IMR-90 (cell line): ENCODE results near the gene AFMID. TPM values are rescaled to one million over a fixed set of nuclear protein-coding genes. Genes with fewer than 3 reads are reported as not detected.

Experiments
- ATAC-seq: fragments of 200-7000 bp; cut with Tn5 transposase; 2 replicates; pipeline ENCODE4 v1.9.1; 2020; ENCODE audit warnings: low read depth, mild to moderate bottlenecking, moderate library complexity
- BruUV-seq: library from RNA; stranded (reverse); fragments of 400-500 nt; replicated peaks from 2 replicates; lab custom pipeline; 2021; lab: Mats Ljungman, UMichigan
- CTCF ChIA-PET: fragments of 300-600 bp; formaldehyde crosslinking; extraction: SDS; loops from one replicate; lab custom pipeline; 2021; ENCODE audit warnings: antibody characterized with exemption; lab: Yijun Ruan, JAX
- POLR2A ChIA-PET: fragments of 300-600 bp; sonication (Branson Sonifier 250); formaldehyde crosslinking; loops from one replicate; lab custom pipeline; 2022; ENCODE audit warnings: antibody characterized with exemption; ENCODE audit not compliant: unreplicated experiment; lab: Charles Lee
- DNase-seq: peaks from one replicate; pipeline ENCODE4 v3.0.0; 2013
- H2AFZ ChIP-seq: replicated peaks from 2 replicates; pipeline ENCODE3; 2013; ENCODE audit warnings: low read length, mild to moderate bottlenecking; ENCODE audit not compliant: poor library complexity
- H2AK5ac ChIP-seq: 2 replicates; pipeline ENCODE4 v1.6.1; 2013; ENCODE audit warnings: low read depth, low read length, inconsistent platforms
- H2AK9ac ChIP-seq: replicated peaks from 2 replicates; pipeline ENCODE3; 2013; ENCODE audit warnings: mild to moderate bottlenecking, low read depth, low read length, moderate library complexity; ENCODE audit not compliant: poor library complexity
- H2BK120ac ChIP-seq: 2 replicates; pipeline ENCODE4 v1.6.1; 2013; ENCODE audit warnings: low read depth, low read length, inconsistent platforms
- H2BK15ac ChIP-seq: 3 replicates; pipeline ENCODE4 v1.6.1; 2013; ENCODE audit warnings: low read depth, low read length, inconsistent platforms
- H2BK20ac ChIP-seq: 2 replicates; pipeline ENCODE4 v1.6.1; 2013; ENCODE audit warnings: low read depth, mild to moderate bottlenecking, inconsistent platforms, low read length, moderate library complexity
- H2BK5ac ChIP-seq: 2 replicates; pipeline ENCODE4 v1.6.1; 2013; ENCODE audit warnings: mild to moderate bottlenecking, low read depth, low read length, inconsistent platforms; ENCODE audit not compliant: poor library complexity, severe bottlenecking
- H3K14ac ChIP-seq: replicated peaks from 2 replicates; pipeline ENCODE4 v1.6.1; 2013; ENCODE audit warnings: low read depth, low read length, inconsistent platforms
- H3K18ac ChIP-seq: 2 replicates; pipeline ENCODE4 v1.6.1; 2013; ENCODE audit warnings: low read depth, low read length, control low read depth
- H3K23ac ChIP-seq: 2 replicates; pipeline ENCODE4 v1.6.1; 2013; ENCODE audit warnings: low read depth, low read length, inconsistent platforms
- H3K27ac ChIP-seq: 2 replicates; pipeline ENCODE4 v1.5.1; 2013; ENCODE audit warnings: mild to moderate bottlenecking, control low read depth, low read length; ENCODE audit not compliant: insufficient read depth
- H3K27me3 ChIP-seq: 2 replicates; pipeline ENCODE4 v1.6.1; 2013; ENCODE audit warnings: low read length; ENCODE audit not compliant: control insufficient read depth, insufficient read depth
- H3K36me3 ChIP-seq: 2 replicates; pipeline ENCODE4 v1.6.1; 2013; ENCODE audit warnings: low read length, mixed read lengths; ENCODE audit not compliant: control insufficient read depth, insufficient read depth
- H3K4ac ChIP-seq: 2 replicates; pipeline ENCODE4 v1.6.1; 2013; ENCODE audit warnings: low read depth, low read length, inconsistent platforms
- H3K4me1 ChIP-seq: 2 replicates; pipeline ENCODE4 v1.6.1; 2013; ENCODE audit warnings: low read length, mixed read lengths; ENCODE audit not compliant: control insufficient read depth, insufficient read depth
- H3K4me2 ChIP-seq: 2 replicates; pipeline ENCODE4 v1.6.1; 2013; ENCODE audit warnings: low read depth, mild to moderate bottlenecking, control low read depth, low read length, moderate library complexity
- H3K4me3 ChIP-seq: 2 replicates; pipeline ENCODE4 v1.5.1; 2013; ENCODE audit warnings: low read depth, mild to moderate bottlenecking, control low read depth, low read length, moderate library complexity; ENCODE audit not compliant: insufficient read depth
- H3K56ac ChIP-seq: 2 replicates; pipeline ENCODE4 v1.6.1; 2013; ENCODE audit warnings: low read length, inconsistent platforms; ENCODE audit not compliant: insufficient read depth; ENCODE audit errors: extremely low read depth
- H3K79me1 ChIP-seq, 2 experiments: 2 replicates each; pipeline ENCODE4 v1.6.1; 2013; ENCODE audit warnings: low read length in 2 of 2, inconsistent platforms in 1 of 2, low read depth in 1 of 2
- H3K9ac ChIP-seq: 2 replicates; pipeline ENCODE4 v1.6.1; 2013; ENCODE audit warnings: low read depth, low read length, control low read depth
- H3K9me1 ChIP-seq: 2 replicates; pipeline ENCODE4 v1.6.1; 2013; ENCODE audit warnings: low read length, inconsistent platforms; ENCODE audit not compliant: insufficient read depth
- H3K9me3 ChIP-seq: 2 replicates; pipeline ENCODE4 v1.6.1; 2013; ENCODE audit warnings: low read length; ENCODE audit not compliant: control insufficient read depth, insufficient read depth
- H4K20me1 ChIP-seq: 2 replicates; pipeline ENCODE4 v1.6.1; 2013; ENCODE audit warnings: low read length, inconsistent platforms; ENCODE audit not compliant: insufficient read depth
- H4K5ac ChIP-seq: 2 replicates; pipeline ENCODE4 v1.6.1; 2013; ENCODE audit warnings: mild to moderate bottlenecking, low read depth, low read length, control low read depth
- H4K8ac ChIP-seq, 2 experiments: 2 replicates each; pipeline ENCODE4 v1.6.1; 2013; ENCODE audit warnings: low read depth in 2 of 2, low read length in 2 of 2, control low read depth in 1 of 2, inconsistent platforms in 1 of 2
- H4K91ac ChIP-seq: 2 replicates; pipeline ENCODE4 v1.6.1; 2013; ENCODE audit warnings: low read depth, low read length, inconsistent platforms; ENCODE audit not compliant: insufficient read depth
- BHLHE40 ChIP-seq: fragments of 150-350 bp; IDR thresholded peaks from 2 replicates; pipeline ENCODE4 v1.6.1; 2016; ENCODE audit warnings: mild to moderate bottlenecking, low read depth, low read length
- CEBPB ChIP-seq: IDR thresholded peaks from 2 replicates; pipeline ENCODE4 v1.6.1; 2012; ENCODE audit warnings: low read depth, low read length, improper control_type of control experiment
- CHD1 ChIP-seq: IDR thresholded peaks from 2 replicates; pipeline ENCODE4 v1.6.1; 2012; ENCODE audit warnings: low read depth, low read length, improper control_type of control experiment
- FOS ChIP-seq: fragments of 150-350 bp; IDR thresholded peaks from 2 replicates; pipeline ENCODE4 v1.6.1; 2016; ENCODE audit warnings: low read depth, low read length
- MAFK ChIP-seq: IDR thresholded peaks from 2 replicates; pipeline ENCODE4 v1.6.1; 2012; ENCODE audit warnings: low read depth, low read length, improper control_type of control experiment
- MAZ ChIP-seq: IDR thresholded peaks from 2 replicates; pipeline ENCODE4 v1.6.1; 2012; ENCODE audit warnings: low read depth, mild to moderate bottlenecking, low read length, improper control_type of control experiment, moderate library complexity, borderline replicate concordance
- MXI1 ChIP-seq: IDR thresholded peaks from 2 replicates; pipeline ENCODE4 v1.6.1; 2012; ENCODE audit warnings: low read depth, mild to moderate bottlenecking, low read length, moderate library complexity, borderline replicate concordance
- NFE2L2 ChIP-seq: fragments of 150-350 bp; IDR thresholded peaks from 2 replicates; pipeline ENCODE4 v1.6.1; 2016; ENCODE audit warnings: low read depth, mild to moderate bottlenecking, low read length
- POLR2A ChIP-seq: IDR thresholded peaks from 2 replicates; pipeline ENCODE4 v1.6.1; 2012; ENCODE audit warnings: mild to moderate bottlenecking, low read depth, low read length
- RAD21 ChIP-seq: IDR thresholded peaks from 2 replicates; pipeline ENCODE4 v1.6.1; 2012; ENCODE audit warnings: low read length, improper control_type of control experiment
- RCOR1 ChIP-seq: IDR thresholded peaks from 2 replicates; pipeline ENCODE4 v1.6.1; 2012; ENCODE audit warnings: mild to moderate bottlenecking, low read length, improper control_type of control experiment; ENCODE audit not compliant: insufficient replicate concordance
- RFX5 ChIP-seq: IDR thresholded peaks from 2 replicates; pipeline ENCODE4 v1.8.0; 2012; ENCODE audit warnings: low read depth, mild to moderate bottlenecking, low read length, moderate library complexity
- SMC3 ChIP-seq: fragments of 150-350 bp; IDR thresholded peaks from 2 replicates; pipeline ENCODE4 v1.6.1; 2016; ENCODE audit warnings: low read depth, mild to moderate bottlenecking, antibody characterized with exemption, low read length, moderate library complexity
- USF2 ChIP-seq: fragments of 150-350 bp; IDR thresholded peaks from 2 replicates; pipeline ENCODE4 v1.6.1; 2017; ENCODE audit warnings: mild to moderate bottlenecking, antibody characterized with exemption, low read length, low read depth
- WGBS, 2 experiments: methylation state at CpG; one replicate each; pipeline versions ENCODE4 v1.1.5 to v1.1.7; 2013; ENCODE audit warnings: missing lambda C conversion rate in 2 of 2; ENCODE audit not compliant: insufficient read length in 1 of 2; ENCODE audit errors: extremely low coverage in 2 of 2; 5-methylcytosine and 5-hydroxymethylcytosine counted together
- dilution Hi-C: fragments of 300-500 bp; cut with HindIII; formaldehyde crosslinking; loops from one replicate; pipeline ENCODE4 v1.14.3; 2018; ENCODE audit warnings: low sequenced_read_pairs; ENCODE audit not compliant: unreplicated experiment
- in situ Hi-C: fragments of 300-500 bp; cut with MboI; formaldehyde crosslinking; loops from 3 replicates; pipeline ENCODE4 v1.14.3; 2019; ENCODE audit warnings: low sequenced_read_pairs, inconsistent platforms, mixed read lengths
- intact Hi-C: fragments of 100-400 bp; cut with micrococcal nuclease; formaldehyde crosslinking; loops from 2 replicates; pipeline ENCODE4 v1.10.0; 2022
- polyA plus RNA-seq, 3 experiments: library from polyadenylated mRNA; depleted of rRNA; stranded (reverse); fragments of >200 nt; gene quantifications; 2 replicates each; pipeline ENCODE4 v1.2.3, GENCODE V29; 2012; ENCODE audit warnings: low replicate concordance in 1 of 3
- total RNA-seq: library from RNA; depleted of rRNA; stranded (reverse); fragments of >200 nt; gene quantifications from 2 replicates; pipeline ENCODE4 v1.2.3, GENCODE V29; 2012
- TF ChIP-seq, protein P1 (sequence below): conservative IDR thresholded peaks from 2 replicates; pipeline ENCODE4 v1.5.1; 2012; ENCODE audit warnings: mild to moderate bottlenecking, low read depth, low read length, improper control_type of control experiment
- TF ChIP-seq, protein P2 (sequence below): fragments of 150-350 bp; IDR thresholded peaks from 2 replicates; pipeline ENCODE4 v1.6.1; 2016; ENCODE audit warnings: low read depth, mild to moderate bottlenecking, low read length, moderate library complexity, borderline replicate concordance

The AFMID gene
- total and polyA plus RNA-seq, 2 of the 4 experiments (the other 2 are of a cell fraction): 41.0 to 65.1 TPM

DNA sequence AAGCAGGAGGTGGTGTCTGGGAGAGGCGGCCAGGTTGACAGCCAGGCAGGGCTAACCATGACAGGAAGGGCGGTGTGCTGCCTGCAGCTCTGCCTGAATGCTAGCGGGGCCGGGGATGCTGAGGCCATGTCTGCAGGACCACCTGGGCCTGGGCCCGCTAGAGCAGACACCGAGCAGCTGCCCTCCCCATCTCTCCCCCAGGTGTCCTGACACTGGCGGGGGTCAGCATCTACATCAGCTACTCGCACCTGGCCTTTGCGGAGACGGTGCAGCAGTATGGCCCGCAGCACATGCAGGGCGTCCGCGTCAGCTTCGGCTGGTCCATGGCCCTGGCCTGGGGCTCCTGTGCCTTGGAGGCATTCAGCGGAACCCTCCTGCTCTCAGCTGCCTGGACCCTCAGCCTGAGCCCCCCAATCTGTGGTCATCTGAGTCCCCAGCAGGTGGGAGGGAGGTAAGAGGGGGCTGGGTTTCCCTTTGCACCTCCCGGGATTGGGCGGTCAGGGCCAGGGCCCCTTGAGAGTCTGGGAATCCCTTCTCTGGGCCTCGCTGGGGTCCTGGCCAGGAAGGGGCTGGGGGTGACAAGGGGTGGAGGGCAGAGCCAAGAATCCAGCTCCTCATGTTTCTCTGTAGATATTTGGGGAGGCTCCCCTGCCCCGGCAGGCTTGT is 51.8 kb downstream of the AFMID start:
- BruUV-seq: no TSS peak
- no peak overlapping the region for H3K18ac ChIP-seq
- ChIA-PET CTCF (interaction anchor here (0.7 kb wide), 1 partner anchor 12 kb away, joined by 3 read pairs; no protein-coding TSS in a partner anchor), POLR2A (no interaction called here)
- no peak overlapping the region for H2AK9ac ChIP-seq
- no peak overlapping the region for H4K91ac ChIP-seq
- H3K27ac ChIP-seq: no peak overlapping the region
- H3K4me2 ChIP-seq: no peak overlapping the region
- no peak overlapping the region for H3K4ac ChIP-seq
- H4K20me1 ChIP-seq: no peaks in the 10 kb centered on the region
- in situ Hi-C loops: no loop called here
- no peak overlapping the region for H2BK15ac ChIP-seq
- no peak for TF ChIP-seq CEBPB
- TF ChIP-seq RFX5: no peak
- no peak for TF ChIP-seq USF2
- TF ChIP-seq CHD1: no peak
- no peak for TF ChIP-seq RAD21
- TF ChIP-seq MXI1: no peak
- no peak for TF ChIP-seq POLR2A
- no peak for TF ChIP-seq BHLHE40
- TF ChIP-seq MAZ: no peak
- TF ChIP-seq, protein P1, sequence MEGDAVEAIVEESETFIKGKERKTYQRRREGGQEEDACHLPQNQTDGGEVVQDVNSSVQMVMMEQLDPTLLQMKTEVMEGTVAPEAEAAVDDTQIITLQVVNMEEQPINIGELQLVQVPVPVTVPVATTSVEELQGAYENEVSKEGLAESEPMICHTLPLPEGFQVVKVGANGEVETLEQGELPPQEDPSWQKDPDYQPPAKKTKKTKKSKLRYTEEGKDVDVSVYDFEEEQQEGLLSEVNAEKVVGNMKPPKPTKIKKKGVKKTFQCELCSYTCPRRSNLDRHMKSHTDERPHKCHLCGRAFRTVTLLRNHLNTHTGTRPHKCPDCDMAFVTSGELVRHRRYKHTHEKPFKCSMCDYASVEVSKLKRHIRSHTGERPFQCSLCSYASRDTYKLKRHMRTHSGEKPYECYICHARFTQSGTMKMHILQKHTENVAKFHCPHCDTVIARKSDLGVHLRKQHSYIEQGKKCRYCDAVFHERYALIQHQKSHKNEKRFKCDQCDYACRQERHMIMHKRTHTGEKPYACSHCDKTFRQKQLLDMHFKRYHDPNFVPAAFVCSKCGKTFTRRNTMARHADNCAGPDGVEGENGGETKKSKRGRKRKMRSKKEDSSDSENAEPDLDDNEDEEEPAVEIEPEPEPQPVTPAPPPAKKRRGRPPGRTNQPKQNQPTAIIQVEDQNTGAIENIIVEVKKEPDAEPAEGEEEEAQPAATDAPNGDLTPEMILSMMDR: no peak
- TF ChIP-seq RCOR1: no peak
- TF ChIP-seq NFE2L2: no peak
- TF ChIP-seq SMC3: no peak
- no peak for TF ChIP-seq FOS
- TF ChIP-seq, protein P2, sequence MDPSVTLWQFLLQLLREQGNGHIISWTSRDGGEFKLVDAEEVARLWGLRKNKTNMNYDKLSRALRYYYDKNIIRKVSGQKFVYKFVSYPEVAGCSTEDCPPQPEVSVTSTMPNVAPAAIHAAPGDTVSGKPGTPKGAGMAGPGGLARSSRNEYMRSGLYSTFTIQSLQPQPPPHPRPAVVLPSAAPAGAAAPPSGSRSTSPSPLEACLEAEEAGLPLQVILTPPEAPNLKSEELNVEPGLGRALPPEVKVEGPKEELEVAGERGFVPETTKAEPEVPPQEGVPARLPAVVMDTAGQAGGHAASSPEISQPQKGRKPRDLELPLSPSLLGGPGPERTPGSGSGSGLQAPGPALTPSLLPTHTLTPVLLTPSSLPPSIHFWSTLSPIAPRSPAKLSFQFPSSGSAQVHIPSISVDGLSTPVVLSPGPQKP: no peak
- TF ChIP-seq MAFK: no peak
- H2BK20ac ChIP-seq: no peak overlapping the region
- H3K27me3 ChIP-seq: peaks cover 22% of the 10 kb centered on the region
- no peak overlapping the region for H4K5ac ChIP-seq
- H3K9me1 ChIP-seq: no peaks in the 10 kb centered on the region
- H3K4me3 ChIP-seq: no peak overlapping the region
- no peak overlapping the region for H2AK5ac ChIP-seq
- H3K9me3 ChIP-seq: no peaks in the 10 kb centered on the region
- WGBS, 2 experiments: 80% methylated on average over 15 of the region's 20 CpGs; no CpG with 5 or more reads in 1 of the 2 experiments
- H3K4me1 ChIP-seq: peaks cover 2% of the 10 kb centered on the region; the same call in 1 of the 2 replicates
- dilution Hi-C loops: no loop called here
- H3K36me3 ChIP-seq: no peaks in the 10 kb centered on the region
- H3K56ac ChIP-seq: no peak overlapping the region
- no peak overlapping the region for H3K9ac ChIP-seq
- no peak for ATAC-seq
- H3K14ac ChIP-seq: no peak overlapping the region
- no peak for DNase-seq
- no peak overlapping the region for H2AFZ ChIP-seq
- no peak overlapping the region for H4K8ac ChIP-seq
- H2BK5ac ChIP-seq: no peak overlapping the region
- H2BK120ac ChIP-seq: no peak overlapping the region
- no peaks in the 10 kb centered on the region for H3K79me1 ChIP-seq
- H3K23ac ChIP-seq: no peak overlapping the region
- intact Hi-C loops: no loop called here
